ENCODE measurements around the gene KHDRBS2. TPM values are rescaled to one million over a fixed set of nuclear protein-coding genes. Genes with fewer than 3 reads are reported as not detected.

KHDRBS2 gene
- total RNA-seq, 4 donors from 2014 or later, result 5.2 to 19.2 (median 16.6) TPM

- intact Hi-C loops (cut with DNase I), result no loop called here
- Histone ChIP-seq H3K36me3 (no peaks in the 10 kb centered on the region), H3K27me3 (no peaks in the 10 kb centered on the region), H3K27ac (no peak overlapping the region), H3K4me1 (no peaks in the 10 kb centered on the region), H3K9me3 (no peaks in the 10 kb centered on the region), H3K4me3 (replicated peaks in 1 of 3) (no peak overlapping the region)
- WGBS, 2 donors, result 84 to 85% methylated on average over 3 of the region's 3 CpGs
- no peak for TF ChIP-seq POLR2A (IDR thresholded peaks at IDR 0.05)
- TF ChIP-seq CTCF (IDR thresholded peaks at IDR 0.05), result no peak
- DNase-seq, result no peak
Measured at GRCh38 chr6:62265906-62266525, 20.0 kb downstream of the KHDRBS2 start.

GRCh38 chr6:62262283-62262682 lies 23.7 kb downstream of the KHDRBS2 start:
- TF ChIP-seq POLR2A (IDR thresholded peaks at IDR 0.05), result no peak
- no peak for TF ChIP-seq CTCF (IDR thresholded peaks at IDR 0.05)
- intact Hi-C loops (cut with DNase I), result no loop called here

GRCh38 chr6:62246087-62246486 lies 39.9 kb downstream of the KHDRBS2 start:
- Histone ChIP-seq H3K36me3 (no peaks in the 10 kb centered on the region), H3K27ac (no peak overlapping the region), H3K9me3 (no peaks in the 10 kb centered on the region), H3K4me3 (replicated peaks in 1 of 3) (no peak overlapping the region), H3K27me3 (no peaks in the 10 kb centered on the region), H3K4me1 (no peaks in the 10 kb centered on the region)
- intact Hi-C loops (cut with DNase I), result no loop called here
- TF ChIP-seq POLR2A (IDR thresholded peaks at IDR 0.05) (no peak), CTCF (IDR thresholded peaks at IDR 0.05) (no peak)
- no peak for DNase-seq

More at GRCh38 chr6:62262283-62262682, 23.7 kb downstream of the KHDRBS2 start:
- H3K4me1 ChIP-seq, result no peaks in the 10 kb centered on the region
- WGBS, 2 donors, result 86 to 89% methylated on average over 3 of the region's 3 CpGs
- DNase-seq, result no peak
- H3K27me3 ChIP-seq, result no peaks in the 10 kb centered on the region
- H3K4me3 ChIP-seq (replicated peaks in 1 of 3), result no peak overlapping the region
- no peaks in the 10 kb centered on the region for H3K9me3 ChIP-seq
- no peaks in the 10 kb centered on the region for H3K36me3 ChIP-seq
- no peak overlapping the region for H3K27ac ChIP-seq

GRCh38 chr6:62236784-62237183 lies 49.2 kb downstream of the KHDRBS2 start:
- H3K4me3 ChIP-seq (replicated peaks in 1 of 3), result no peak overlapping the region
- no peaks in the 10 kb centered on the region for H3K27me3 ChIP-seq
- TF ChIP-seq POLR2A (IDR thresholded peaks at IDR 0.05) (no peak), CTCF (IDR thresholded peaks at IDR 0.05) (no peak)
- H3K4me1 ChIP-seq, result no peaks in the 10 kb centered on the region
- DNase-seq, result no peak
- H3K9me3 ChIP-seq, result no peaks in the 10 kb centered on the region
- H3K27ac ChIP-seq, result no peak overlapping the region
- intact Hi-C loops (cut with DNase I), result no loop called here
- no peaks in the 10 kb centered on the region for H3K36me3 ChIP-seq
- WGBS, 2 donors, result 92 to 94% methylated on average over 5 of the region's 5 CpGs

GRCh38 chr6:62229231-62229630 lies 56.8 kb downstream of the KHDRBS2 start:
- no peak for DNase-seq
- Histone ChIP-seq H3K4me3 (replicated peaks in 1 of 3) (no peak overlapping the region), H3K9me3 (no peaks in the 10 kb centered on the region), H3K27ac (no peak overlapping the region), H3K4me1 (no peaks in the 10 kb centered on the region), H3K27me3 (no peaks in the 10 kb centered on the region), H3K36me3 (no peaks in the 10 kb centered on the region)
- TF ChIP-seq POLR2A (IDR thresholded peaks at IDR 0.05) (no peak), CTCF (IDR thresholded peaks at IDR 0.05) (no peak)
- WGBS, 2 donors, result 93% methylated on average over 3 to 5 of the region's 6 CpGs
- intact Hi-C loops (cut with DNase I), result no loop called here

All from thyroid gland (tissue), 4 donors.